K562 (cell line): ENCODE data around the gene ITPRIPL1. TPM values are rescaled to one million over a fixed set of nuclear protein-coding genes. Genes with fewer than 3 reads are reported as not detected.

ENCODE experiments used
- ATAC-seq: fragments of 200-7000 bp; cut with Tn5 transposase; 3 replicates; pipeline ENCODE4 v1.9.1; 2020; ENCODE audit warnings: moderate library complexity
- BruUV-seq: library from RNA; stranded (reverse); fragments of 400-500 nt; replicated peaks from 2 replicates; lab custom pipeline; 2021; lab: Mats Ljungman, UMichigan
- CTCF ChIA-PET: fragments of 300-600 bp; formaldehyde crosslinking; extraction: SDS; loops from one replicate; lab custom pipeline; 2021; ENCODE audit warnings: low intra/inter-chr PET ratio; lab: Yijun Ruan, JAX
- POLR2A ChIA-PET: fragments of 300-600, 350-650 bp; sonication (Branson Sonifier 250); formaldehyde crosslinking; extraction: SDS; loops from one replicate; lab custom pipeline; 2021; ENCODE audit warnings: antibody characterized with exemption, inconsistent platforms; lab: Yijun Ruan, JAX
- DNase-seq, 4 experiments: peaks; one replicate each; pipeline versions ENCODE4 v3.0.0 to v3.0.0-alpha.2; 2011 to 2018; ENCODE audit warnings: low spot score in 3 of 4, mixed read lengths in 3 of 4; ENCODE audit errors: extremely low read depth in 1 of 4
- FAIRE-seq: peaks from 2 replicates; lab custom pipeline; 2011; peaks lifted over from hg19 to GRCh38; lab: Jason Lieb, UNC
- H2AFZ ChIP-seq: 2 replicates; pipeline ENCODE4 v1.6.0; 2011; ENCODE audit warnings: low read depth, low read length, control low read depth, inconsistent platforms
- H3K27ac ChIP-seq: fragments of 200-600 bp; 3 replicates; pipeline ENCODE4 v1.8.0; 2011; ENCODE audit warnings: low read depth, mild to moderate bottlenecking, control low read depth, inconsistent platforms, low read length, moderate library complexity, mixed read lengths; ENCODE audit errors: extremely low read depth
- H3K27me3 ChIP-seq, 2 experiments: fragments of 300-600 bp in 1 of 2; 2 replicates in 1 of 2; 3 replicates in 1 of 2; pipeline versions ENCODE4 v1.6.0 to v1.8.0; 2011; ENCODE audit warnings: inconsistent platforms in 2 of 2, low read length in 2 of 2, mild to moderate bottlenecking in 1 of 2, mixed read lengths in 1 of 2, moderate library complexity in 1 of 2; ENCODE audit not compliant: control insufficient read depth in 2 of 2, insufficient read depth in 2 of 2
- H3K36me3 ChIP-seq: fragments of 300-600 bp; 3 replicates; pipeline ENCODE4 v1.8.0; 2011; ENCODE audit warnings: mild to moderate bottlenecking, low read length, inconsistent platforms; ENCODE audit not compliant: control insufficient read depth, insufficient read depth
- H3K4me1 ChIP-seq, 2 experiments: fragments of 200-600 bp in 1 of 2; replicated peaks in 1 of 2; 2 replicates in 1 of 2; 3 replicates in 1 of 2; pipeline versions ENCODE4 v1.5.1 to v1.8.0; 2011; ENCODE audit warnings: inconsistent platforms in 2 of 2, low read length in 2 of 2, mild to moderate bottlenecking in 1 of 2, mixed read lengths in 1 of 2, moderate library complexity in 1 of 2; ENCODE audit not compliant: control insufficient read depth in 2 of 2, insufficient read depth in 2 of 2
- H3K4me2 ChIP-seq: 2 replicates; pipeline ENCODE4 v1.6.1; 2011; ENCODE audit warnings: low read length, control low read depth, inconsistent platforms, mixed read lengths; ENCODE audit not compliant: insufficient read depth
- H3K4me3 ChIP-seq: fragments of 200-600 bp; sonication (generic), shearing (Covaris generic); 2 replicates; pipeline ENCODE4 v1.5.1; 2016; ENCODE audit warnings: control low read depth, inconsistent platforms
- H3K79me2 ChIP-seq: fragments of 200-600 bp; 3 replicates; pipeline ENCODE4 v1.8.0; 2011; ENCODE audit warnings: low read length, inconsistent platforms; ENCODE audit not compliant: control insufficient read depth, insufficient read depth
- H3K9ac ChIP-seq, 2 experiments: 2 replicates each; pipeline versions ENCODE4 v1.6.0 to v1.6.1; 2011; ENCODE audit warnings: low read depth in 2 of 2, low read length in 2 of 2, control low read depth in 1 of 2, inconsistent platforms in 1 of 2, mild to moderate bottlenecking in 1 of 2, mixed read lengths in 1 of 2; ENCODE audit not compliant: insufficient read depth in 1 of 2
- H3K9me1 ChIP-seq: one replicate; pipeline ENCODE4 v1.6.0; 2011; ENCODE audit warnings: inconsistent platforms, mild to moderate bottlenecking, low read length, moderate library complexity; ENCODE audit not compliant: control insufficient read depth, insufficient read depth
- H3K9me3 ChIP-seq: replicated peaks from 2 replicates; pipeline ENCODE4 v1.5.1; 2011; ENCODE audit warnings: low read depth, low read length, inconsistent platforms; ENCODE audit not compliant: control insufficient read depth, insufficient read depth
- H4K20me1 ChIP-seq: replicated peaks from 2 replicates; pipeline ENCODE4 v1.6.1; 2011; ENCODE audit warnings: low read length, inconsistent platforms, mixed read lengths; ENCODE audit not compliant: control insufficient read depth, insufficient read depth
- CHD7 ChIP-seq: fragments of 200-600 bp; sonication (generic); IDR thresholded peaks from one replicate; pipeline ENCODE4 v1.6.1; 2012; ENCODE audit warnings: mild to moderate bottlenecking, low read depth, low read length, inconsistent platforms
- KAT2B ChIP-seq: IDR thresholded peaks from one replicate; pipeline ENCODE4 v1.6.1; 2012; ENCODE audit warnings: low read depth, mild to moderate bottlenecking, control low read depth, inconsistent platforms, low read length, moderate library complexity
- KDM4B ChIP-seq, 2 experiments: fragments of 450-650 bp in 1 of 2; sonication (generic) in 1 of 2; IDR thresholded peaks; 2 replicates each; pipeline ENCODE4 v1.6.1; 2016 to 2017; ENCODE audit warnings: borderline replicate concordance in 2 of 2, antibody characterized with exemption in 1 of 2, low read depth in 1 of 2, mild to moderate bottlenecking in 1 of 2
- MNT ChIP-seq, 2 experiments: fragments of 450-650 bp; conservative IDR thresholded peaks; 2 replicates each; pipeline ENCODE4 v1.6.1; 2017; ENCODE audit warnings: mild to moderate bottlenecking in 2 of 2, moderate library complexity in 2 of 2
- NFE2L1 ChIP-seq: fragments of 450-650 bp; IDR thresholded peaks from 2 replicates; pipeline ENCODE4 v1.6.1; 2016; ENCODE audit warnings: missing genetic modification characterization, low read depth, mild to moderate bottlenecking, missing compliant biosample characterization, moderate library complexity, borderline replicate concordance
- PHB2 ChIP-seq: fragments of 450-650 bp; IDR thresholded peaks from 2 replicates; pipeline ENCODE4 v1.6.1; 2017; ENCODE audit warnings: low read depth
- SIN3A ChIP-seq, 2 experiments: fragments of 150-350 bp in 1 of 2; IDR thresholded peaks; 2 replicates each; pipeline ENCODE4 v1.6.1; 2011 to 2016; ENCODE audit warnings: borderline replicate concordance in 2 of 2, low read depth in 2 of 2, low read length in 2 of 2, mild to moderate bottlenecking in 2 of 2, moderate library complexity in 2 of 2; ENCODE audit not compliant: control insufficient read depth in 1 of 2
- WHSC1 ChIP-seq: IDR thresholded peaks from one replicate; pipeline ENCODE4 v1.6.1; 2012; ENCODE audit warnings: low read length, control low read depth, inconsistent platforms
- ZNF253 ChIP-seq: fragments of 250-450 bp; sonication (Bioruptor Pico); conservative IDR thresholded peaks from 2 replicates; pipeline ENCODE4 v1.6.1; 2021; ENCODE audit warnings: mild to moderate bottlenecking
- WGBS: fragments of 100-300 bp; shearing (Covaris generic); methylation state at CpG from one replicate; pipeline ENCODE4 v1.1.6; 2016; ENCODE audit warnings: low coverage, mixed read lengths; ENCODE audit not compliant: insufficient coverage; ENCODE audit errors: missing lambda C conversion rate; 5-methylcytosine and 5-hydroxymethylcytosine counted together
- in situ Hi-C: fragments of 300-500 bp; cut with MboI; formaldehyde crosslinking; loops from 4 replicates; pipeline ENCODE4 v1.15.0; 2018; ENCODE audit warnings: inconsistent platforms, mixed read lengths
- intact Hi-C: fragments of 100-400 bp; cut with micrococcal nuclease; formaldehyde crosslinking; loops from 2 replicates; pipeline ENCODE4 v1.14.2; 2022
- polyA plus RNA-seq, 8 experiments: library from polyadenylated mRNA; depleted of rRNA in 4 of 8; stranded (reverse) in 5 of 8; unstranded in 3 of 8; fragments of >200 nt; fragmentation: Nextera tagmentation in 2 of 8; fragmentation: Illumina TruSeq in 1 of 8; extraction: Ambion mirVana in 2 of 8; extraction: Trizol in 1 of 8; gene quantifications; 2 replicates each; pipeline versions ENCODE4 v1.2.1 to v1.2.3, GENCODE V29; 2011 to 2014; ENCODE audit warnings: inconsistent platforms in 1 of 8, missing spikeins in 1 of 8
- total RNA-seq, 7 experiments: library from RNA; depleted of rRNA in 6 of 7; stranded (reverse); fragments of >200 nt in 6 of 7; fragmentation: Illumina TruSeq in 2 of 7; extraction: Trizol in 2 of 7; gene quantifications; 2 replicates each; pipeline versions ENCODE4 v1.2.1 to v1.2.3, GENCODE V29; 2011 to 2021; ENCODE audit warnings: low replicate concordance in 1 of 7

The ITPRIPL1 gene
- total and polyA plus RNA-seq, 9 of the 15 experiments (the other 6 are each of a cell fraction or from before 2014, with no cell fraction given): 0.99 to 9.0 (median 6.4) TPM

GRCh38 chr2:96341641-96342040, 16.5 kb downstream of the ITPRIPL1 start:
- no peak overlapping the region for H3K27ac ChIP-seq
- peaks cover 5% of the 10 kb centered on the region for H4K20me1 ChIP-seq
- H3K79me2 ChIP-seq: peaks cover 62% of the 10 kb centered on the region
- no peaks in the 10 kb centered on the region for H3K27me3 ChIP-seq
- no peaks in the 10 kb centered on the region for H3K9me1 ChIP-seq
- no peak for FAIRE-seq
- ChIA-PET CTCF (no interaction called here), POLR2A (interaction anchor here (0.8 to 1.2 kb wide), 2 partner anchors 8 to 16 kb away, joined by 3 to 4 read pairs; no protein-coding TSS in a partner anchor)
- H3K9me3 ChIP-seq: no peaks in the 10 kb centered on the region
- peaks cover 75% of the 10 kb centered on the region for H3K36me3 ChIP-seq
- 93% methylated on average over 13 of the region's 14 CpGs for WGBS
- in situ Hi-C loops (no loop called here), intact Hi-C loops (no loop called here)
- H3K9ac ChIP-seq: peak overlapping the region in 1 of 2 experiments; percentile 54; a peak in 1 of 4 replicates
- no peak overlapping the region for H3K4me2 ChIP-seq
- no peak overlapping the region for H3K4me3 ChIP-seq
- H2AFZ ChIP-seq: no peak overlapping the region
- no peak for DNase-seq
- H3K4me1 ChIP-seq: peaks cover 13 to 31% of the 10 kb centered on the region in 2 experiments
- no TSS peak for BruUV-seq
- ATAC-seq: no peak
- TF ChIP-seq KAT2B (no peak), NFE2L1 (no peak), KDM4B (IDR thresholded peaks at IDR 0.05; ENCODE audit: borderline replicate concordance in 2 of 2, low read depth in 1 of 2) (no peak), CHD7 (no peak), PHB2 (no peak), SIN3A (IDR thresholded peaks at IDR 0.05; ENCODE audit: borderline replicate concordance in 2 of 2, control insufficient read depth in 1 of 2, low read depth in 2 of 2, low read length in 2 of 2) (no peak), WHSC1 (no peak), ZNF253 (CRISPR knock-in tag) (no peak), MNT (conservative IDR thresholded peaks at IDR 0.05) (no peak)
